GM12878 (cell line): ENCODE data around the gene GRAMD1B. TPM values are rescaled to one million over a fixed set of nuclear protein-coding genes. Genes with fewer than 3 reads are reported as not detected.

Experiments used
- BRCA1 ChIP-seq: IDR thresholded peaks from 2 replicates; pipeline ENCODE4 v1.6.1; 2011; ENCODE audit warnings: low read depth, low read length, improper control_type of control experiment
- CBX3 ChIP-seq: fragments of 200-600 bp; sonication (generic); IDR thresholded peaks from 2 replicates; pipeline ENCODE4 v1.6.1; 2016; ENCODE audit warnings: low read depth, borderline replicate concordance
- CHD1 ChIP-seq: IDR thresholded peaks from 2 replicates; pipeline ENCODE4 v1.6.1; 2012; ENCODE audit warnings: low read depth, low read length, improper control_type of control experiment
- JUNB ChIP-seq: IDR thresholded peaks from 2 replicates; pipeline ENCODE4 v1.6.1; 2016; ENCODE audit warnings: antibody characterized with exemption, mild to moderate bottlenecking
- PAX8 ChIP-seq: fragments of 450-650 bp; IDR thresholded peaks from 2 replicates; pipeline ENCODE4 v1.6.1; 2017; ENCODE audit warnings: mild to moderate bottlenecking, moderate library complexity
- POU2F2 ChIP-seq: IDR thresholded peaks from 3 replicates; pipeline ENCODE4 v1.6.1; 2011; ENCODE audit warnings: low read depth, mild to moderate bottlenecking, low read length, borderline replicate concordance
- SPI1 ChIP-seq: IDR thresholded peaks from 2 replicates; pipeline ENCODE4 v1.6.1; 2011; ENCODE audit warnings: low read depth, mild to moderate bottlenecking, low read length, moderate library complexity, borderline replicate concordance; ENCODE audit not compliant: insufficient read depth
- TBL1XR1 ChIP-seq: IDR thresholded peaks from 2 replicates; pipeline ENCODE4 v1.6.1; 2012; ENCODE audit warnings: low read depth, low read length, improper control_type of control experiment
- TCF3 ChIP-seq: IDR thresholded peaks from 2 replicates; pipeline ENCODE4 v1.6.1; 2012; ENCODE audit warnings: low read depth, mild to moderate bottlenecking, low read length, borderline replicate concordance; ENCODE audit not compliant: insufficient read depth
- ZZZ3 ChIP-seq: IDR thresholded peaks from 2 replicates; pipeline ENCODE4 v1.6.1; 2011; ENCODE audit warnings: low read depth; ENCODE audit not compliant: control insufficient read depth, insufficient read length
- polyA plus RNA-seq, 11 experiments: library from polyadenylated mRNA; depleted of rRNA in 4 of 11; unstranded in 6 of 11; stranded (reverse) in 5 of 11; fragments of >200 nt; fragmentation: Nextera tagmentation in 4 of 11; fragmentation: Illumina TruSeq in 1 of 11; extraction: Ambion mirVana in 4 of 11; extraction: Trizol in 1 of 11; gene quantifications; 1 replicate in 1 of 11; 2 replicates in 10 of 11; pipeline versions ENCODE4 v1.2.1 to v1.2.3, GENCODE V29; 2011 to 2016; ENCODE audit warnings: inconsistent platforms in 2 of 11, missing spikeins in 2 of 11, low read depth in 1 of 11
- total RNA-seq, 4 experiments: library from RNA; depleted of rRNA in 3 of 4; stranded (reverse); fragments of >200 nt in 3 of 4; fragmentation: Illumina TruSeq in 1 of 4; extraction: Trizol in 1 of 4; gene quantifications; 2 replicates each; pipeline versions ENCODE4 v1.2.1 to v1.2.3, GENCODE V29; 2013 to 2021
- TF ChIP-seq, protein P1 (sequence below): fragments of 150-350 bp; IDR thresholded peaks from 2 replicates; pipeline ENCODE4 v1.6.1; 2014; ENCODE audit warnings: mild to moderate bottlenecking, low read depth, low read length
- TF ChIP-seq, protein P2 (sequence below), 3 experiments: IDR thresholded peaks in 2 of 3; conservative IDR thresholded peaks in 1 of 3; 2 replicates each; pipeline ENCODE4 v1.5.1; 2011; ENCODE audit warnings: low read depth in 3 of 3, low read length in 3 of 3, mild to moderate bottlenecking in 3 of 3, control low read depth in 2 of 3, moderate library complexity in 2 of 3, inconsistent platforms in 1 of 3, mixed read lengths in 1 of 3; ENCODE audit not compliant: control insufficient read depth in 2 of 3, insufficient read depth in 1 of 3; ENCODE audit errors: extremely low read depth in 1 of 3
- TF ChIP-seq, protein P3 (sequence below): IDR thresholded peaks from 2 replicates; pipeline ENCODE4 v1.6.1; 2012; ENCODE audit warnings: mild to moderate bottlenecking, low read depth, low read length
- TF ChIP-seq, protein P4 (sequence below): fragments of 450-650 bp; IDR thresholded peaks from 2 replicates; pipeline ENCODE4 v1.6.1; 2017; ENCODE audit warnings: mild to moderate bottlenecking, moderate library complexity
- TF ChIP-seq, protein P5 (sequence below): fragments of 450-650 bp; formaldehyde crosslinking; IDR thresholded peaks from 2 replicates; pipeline ENCODE4 v1.4.0; 2020; ENCODE audit warnings: mild to moderate bottlenecking, moderate library complexity

The GRAMD1B gene
- total and polyA plus RNA-seq, 10 of the 15 experiments (the other 5 are each of a cell fraction or from before 2014, with no cell fraction given) = 1.9 to 49.1 (median 26.9) TPM

DNA sequence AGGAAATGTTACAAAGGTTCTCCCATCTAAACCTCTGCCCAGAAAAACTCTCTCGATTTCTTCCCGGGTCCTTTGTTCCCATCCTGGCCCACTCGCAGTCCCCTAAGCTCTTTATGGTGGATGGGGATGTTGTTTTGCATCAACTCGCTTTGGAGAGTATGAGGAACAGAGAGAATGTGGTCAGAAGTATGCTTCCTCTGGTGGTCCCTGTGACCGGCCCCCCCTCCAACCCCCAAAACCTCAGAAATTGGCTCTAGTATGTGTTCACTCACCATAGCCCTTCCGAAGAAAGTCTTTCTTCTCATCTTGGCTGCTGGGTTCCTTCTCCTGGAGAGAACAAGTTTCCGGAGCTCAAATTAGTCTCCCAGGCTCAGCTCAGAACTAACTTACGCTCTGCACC is 54.4 kb downstream of the GRAMD1B start (continued):
- TF ChIP-seq, protein P1, sequence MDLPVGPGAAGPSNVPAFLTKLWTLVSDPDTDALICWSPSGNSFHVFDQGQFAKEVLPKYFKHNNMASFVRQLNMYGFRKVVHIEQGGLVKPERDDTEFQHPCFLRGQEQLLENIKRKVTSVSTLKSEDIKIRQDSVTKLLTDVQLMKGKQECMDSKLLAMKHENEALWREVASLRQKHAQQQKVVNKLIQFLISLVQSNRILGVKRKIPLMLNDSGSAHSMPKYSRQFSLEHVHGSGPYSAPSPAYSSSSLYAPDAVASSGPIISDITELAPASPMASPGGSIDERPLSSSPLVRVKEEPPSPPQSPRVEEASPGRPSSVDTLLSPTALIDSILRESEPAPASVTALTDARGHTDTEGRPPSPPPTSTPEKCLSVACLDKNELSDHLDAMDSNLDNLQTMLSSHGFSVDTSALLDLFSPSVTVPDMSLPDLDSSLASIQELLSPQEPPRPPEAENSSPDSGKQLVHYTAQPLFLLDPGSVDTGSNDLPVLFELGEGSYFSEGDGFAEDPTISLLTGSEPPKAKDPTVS = no peak
- TF ChIP-seq CBX3 (no peak), JUNB (0 out of 2 replicates have a peak, but pooled peaks have one; percentile 8), PAX8 (no peak), TBL1XR1 (peak; percentile 74), POU2F2 (peak; percentile 61; the same call in 1 of the 3 replicates), SPI1 (peak; percentile 92), CHD1 (no peak), TCF3 (0 out of 2 replicates have a peak, but pooled peaks have one; percentile 32), BRCA1 (no peak), ZZZ3 (no peak)
- TF ChIP-seq, protein P2, sequence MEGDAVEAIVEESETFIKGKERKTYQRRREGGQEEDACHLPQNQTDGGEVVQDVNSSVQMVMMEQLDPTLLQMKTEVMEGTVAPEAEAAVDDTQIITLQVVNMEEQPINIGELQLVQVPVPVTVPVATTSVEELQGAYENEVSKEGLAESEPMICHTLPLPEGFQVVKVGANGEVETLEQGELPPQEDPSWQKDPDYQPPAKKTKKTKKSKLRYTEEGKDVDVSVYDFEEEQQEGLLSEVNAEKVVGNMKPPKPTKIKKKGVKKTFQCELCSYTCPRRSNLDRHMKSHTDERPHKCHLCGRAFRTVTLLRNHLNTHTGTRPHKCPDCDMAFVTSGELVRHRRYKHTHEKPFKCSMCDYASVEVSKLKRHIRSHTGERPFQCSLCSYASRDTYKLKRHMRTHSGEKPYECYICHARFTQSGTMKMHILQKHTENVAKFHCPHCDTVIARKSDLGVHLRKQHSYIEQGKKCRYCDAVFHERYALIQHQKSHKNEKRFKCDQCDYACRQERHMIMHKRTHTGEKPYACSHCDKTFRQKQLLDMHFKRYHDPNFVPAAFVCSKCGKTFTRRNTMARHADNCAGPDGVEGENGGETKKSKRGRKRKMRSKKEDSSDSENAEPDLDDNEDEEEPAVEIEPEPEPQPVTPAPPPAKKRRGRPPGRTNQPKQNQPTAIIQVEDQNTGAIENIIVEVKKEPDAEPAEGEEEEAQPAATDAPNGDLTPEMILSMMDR (IDR thresholded peaks at IDR 0.05 in 2 of 3, conservative IDR thresholded peaks at IDR 0.05 in 1 of 3; ENCODE audit: control insufficient read depth in 2 of 3, extremely low read depth in 1 of 3, insufficient read depth in 1 of 3, low read depth in 3 of 3, low read length in 3 of 3) = no peak
- TF ChIP-seq, protein P3, sequence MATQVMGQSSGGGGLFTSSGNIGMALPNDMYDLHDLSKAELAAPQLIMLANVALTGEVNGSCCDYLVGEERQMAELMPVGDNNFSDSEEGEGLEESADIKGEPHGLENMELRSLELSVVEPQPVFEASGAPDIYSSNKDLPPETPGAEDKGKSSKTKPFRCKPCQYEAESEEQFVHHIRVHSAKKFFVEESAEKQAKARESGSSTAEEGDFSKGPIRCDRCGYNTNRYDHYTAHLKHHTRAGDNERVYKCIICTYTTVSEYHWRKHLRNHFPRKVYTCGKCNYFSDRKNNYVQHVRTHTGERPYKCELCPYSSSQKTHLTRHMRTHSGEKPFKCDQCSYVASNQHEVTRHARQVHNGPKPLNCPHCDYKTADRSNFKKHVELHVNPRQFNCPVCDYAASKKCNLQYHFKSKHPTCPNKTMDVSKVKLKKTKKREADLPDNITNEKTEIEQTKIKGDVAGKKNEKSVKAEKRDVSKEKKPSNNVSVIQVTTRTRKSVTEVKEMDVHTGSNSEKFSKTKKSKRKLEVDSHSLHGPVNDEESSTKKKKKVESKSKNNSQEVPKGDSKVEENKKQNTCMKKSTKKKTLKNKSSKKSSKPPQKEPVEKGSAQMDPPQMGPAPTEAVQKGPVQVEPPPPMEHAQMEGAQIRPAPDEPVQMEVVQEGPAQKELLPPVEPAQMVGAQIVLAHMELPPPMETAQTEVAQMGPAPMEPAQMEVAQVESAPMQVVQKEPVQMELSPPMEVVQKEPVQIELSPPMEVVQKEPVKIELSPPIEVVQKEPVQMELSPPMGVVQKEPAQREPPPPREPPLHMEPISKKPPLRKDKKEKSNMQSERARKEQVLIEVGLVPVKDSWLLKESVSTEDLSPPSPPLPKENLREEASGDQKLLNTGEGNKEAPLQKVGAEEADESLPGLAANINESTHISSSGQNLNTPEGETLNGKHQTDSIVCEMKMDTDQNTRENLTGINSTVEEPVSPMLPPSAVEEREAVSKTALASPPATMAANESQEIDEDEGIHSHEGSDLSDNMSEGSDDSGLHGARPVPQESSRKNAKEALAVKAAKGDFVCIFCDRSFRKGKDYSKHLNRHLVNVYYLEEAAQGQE = no peak
- TF ChIP-seq, protein P4, sequence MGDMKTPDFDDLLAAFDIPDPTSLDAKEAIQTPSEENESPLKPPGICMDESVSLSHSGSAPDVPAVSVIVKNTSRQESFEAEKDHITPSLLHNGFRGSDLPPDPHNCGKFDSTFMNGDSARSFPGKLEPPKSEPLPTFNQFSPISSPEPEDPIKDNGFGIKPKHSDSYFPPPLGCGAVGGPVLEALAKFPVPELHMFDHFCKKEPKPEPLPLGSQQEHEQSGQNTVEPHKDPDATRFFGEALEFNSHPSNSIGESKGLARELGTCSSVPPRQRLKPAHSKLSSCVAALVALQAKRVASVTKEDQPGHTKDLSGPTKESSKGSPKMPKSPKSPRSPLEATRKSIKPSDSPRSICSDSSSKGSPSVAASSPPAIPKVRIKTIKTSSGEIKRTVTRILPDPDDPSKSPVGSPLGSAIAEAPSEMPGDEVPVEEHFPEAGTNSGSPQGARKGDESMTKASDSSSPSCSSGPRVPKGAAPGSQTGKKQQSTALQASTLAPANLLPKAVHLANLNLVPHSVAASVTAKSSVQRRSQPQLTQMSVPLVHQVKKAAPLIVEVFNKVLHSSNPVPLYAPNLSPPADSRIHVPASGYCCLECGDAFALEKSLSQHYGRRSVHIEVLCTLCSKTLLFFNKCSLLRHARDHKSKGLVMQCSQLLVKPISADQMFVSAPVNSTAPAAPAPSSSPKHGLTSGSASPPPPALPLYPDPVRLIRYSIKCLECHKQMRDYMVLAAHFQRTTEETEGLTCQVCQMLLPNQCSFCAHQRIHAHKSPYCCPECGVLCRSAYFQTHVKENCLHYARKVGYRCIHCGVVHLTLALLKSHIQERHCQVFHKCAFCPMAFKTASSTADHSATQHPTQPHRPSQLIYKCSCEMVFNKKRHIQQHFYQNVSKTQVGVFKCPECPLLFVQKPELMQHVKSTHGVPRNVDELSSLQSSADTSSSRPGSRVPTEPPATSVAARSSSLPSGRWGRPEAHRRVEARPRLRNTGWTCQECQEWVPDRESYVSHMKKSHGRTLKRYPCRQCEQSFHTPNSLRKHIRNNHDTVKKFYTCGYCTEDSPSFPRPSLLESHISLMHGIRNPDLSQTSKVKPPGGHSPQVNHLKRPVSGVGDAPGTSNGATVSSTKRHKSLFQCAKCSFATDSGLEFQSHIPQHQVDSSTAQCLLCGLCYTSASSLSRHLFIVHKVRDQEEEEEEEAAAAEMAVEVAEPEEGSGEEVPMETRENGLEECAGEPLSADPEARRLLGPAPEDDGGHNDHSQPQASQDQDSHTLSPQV = no peak
- TF ChIP-seq, protein P5, sequence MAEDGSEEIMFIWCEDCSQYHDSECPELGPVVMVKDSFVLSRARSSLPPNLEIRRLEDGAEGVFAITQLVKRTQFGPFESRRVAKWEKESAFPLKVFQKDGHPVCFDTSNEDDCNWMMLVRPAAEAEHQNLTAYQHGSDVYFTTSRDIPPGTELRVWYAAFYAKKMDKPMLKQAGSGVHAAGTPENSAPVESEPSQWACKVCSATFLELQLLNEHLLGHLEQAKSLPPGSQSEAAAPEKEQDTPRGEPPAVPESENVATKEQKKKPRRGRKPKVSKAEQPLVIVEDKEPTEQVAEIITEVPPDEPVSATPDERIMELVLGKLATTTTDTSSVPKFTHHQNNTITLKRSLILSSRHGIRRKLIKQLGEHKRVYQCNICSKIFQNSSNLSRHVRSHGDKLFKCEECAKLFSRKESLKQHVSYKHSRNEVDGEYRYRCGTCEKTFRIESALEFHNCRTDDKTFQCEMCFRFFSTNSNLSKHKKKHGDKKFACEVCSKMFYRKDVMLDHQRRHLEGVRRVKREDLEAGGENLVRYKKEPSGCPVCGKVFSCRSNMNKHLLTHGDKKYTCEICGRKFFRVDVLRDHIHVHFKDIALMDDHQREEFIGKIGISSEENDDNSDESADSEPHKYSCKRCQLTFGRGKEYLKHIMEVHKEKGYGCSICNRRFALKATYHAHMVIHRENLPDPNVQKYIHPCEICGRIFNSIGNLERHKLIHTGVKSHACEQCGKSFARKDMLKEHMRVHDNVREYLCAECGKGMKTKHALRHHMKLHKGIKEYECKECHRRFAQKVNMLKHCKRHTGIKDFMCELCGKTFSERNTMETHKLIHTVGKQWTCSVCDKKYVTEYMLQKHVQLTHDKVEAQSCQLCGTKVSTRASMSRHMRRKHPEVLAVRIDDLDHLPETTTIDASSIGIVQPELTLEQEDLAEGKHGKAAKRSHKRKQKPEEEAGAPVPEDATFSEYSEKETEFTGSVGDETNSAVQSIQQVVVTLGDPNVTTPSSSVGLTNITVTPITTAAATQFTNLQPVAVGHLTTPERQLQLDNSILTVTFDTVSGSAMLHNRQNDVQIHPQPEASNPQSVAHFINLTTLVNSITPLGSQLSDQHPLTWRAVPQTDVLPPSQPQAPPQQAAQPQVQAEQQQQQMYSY (CRISPR knock-in tag) = no peak
